Superior temporal gyrus (tissue), 1 donor: ENCODE measurements around the gene OMP.

Source experiments
- DNase-seq: peaks from one replicate; pipeline ENCODE4 v3.0.0-alpha.2; 2016; ENCODE audit errors: extremely low spot score

The OMP gene

DNA sequence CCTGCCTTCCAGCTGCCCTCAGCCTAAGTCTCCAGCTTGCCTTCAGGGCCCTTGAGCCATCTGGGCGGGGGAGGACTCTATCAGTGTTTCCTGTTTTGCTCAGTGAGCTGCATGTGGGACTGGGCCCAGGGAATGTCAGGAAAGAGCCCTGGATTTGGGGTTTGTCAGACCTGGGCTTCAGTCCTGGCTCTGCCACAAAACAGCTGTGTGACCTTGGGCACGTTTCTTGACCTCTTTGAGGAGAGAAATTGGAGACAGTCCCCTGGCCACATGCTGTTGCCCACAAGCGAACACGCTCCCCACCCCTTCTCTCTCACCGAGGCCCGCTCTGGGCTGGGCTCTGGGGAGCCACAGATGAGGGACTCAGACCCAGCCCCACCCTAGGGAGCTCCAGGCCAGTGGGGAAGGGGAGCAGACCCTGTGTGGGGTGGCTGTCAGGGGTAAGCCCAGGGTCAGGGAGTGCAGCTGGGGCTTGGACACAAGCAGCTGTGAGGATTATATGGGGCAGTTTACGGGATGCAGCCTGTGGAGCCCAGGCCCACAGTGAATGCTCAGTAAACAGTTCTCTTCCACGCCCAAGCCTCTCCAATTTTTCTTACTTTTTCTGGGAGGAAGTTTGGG, 37.7 kb downstream of the OMP start:
- DNase-seq, result no peak

GRCh38 chr11:77141034-77141433, 38.4 kb downstream of the OMP start:
- DNase-seq, result no peak

- DNase-seq, result no peak
Measured at GRCh38 chr11:77141475-77141874, 38.8 kb downstream of the OMP start.

DNA sequence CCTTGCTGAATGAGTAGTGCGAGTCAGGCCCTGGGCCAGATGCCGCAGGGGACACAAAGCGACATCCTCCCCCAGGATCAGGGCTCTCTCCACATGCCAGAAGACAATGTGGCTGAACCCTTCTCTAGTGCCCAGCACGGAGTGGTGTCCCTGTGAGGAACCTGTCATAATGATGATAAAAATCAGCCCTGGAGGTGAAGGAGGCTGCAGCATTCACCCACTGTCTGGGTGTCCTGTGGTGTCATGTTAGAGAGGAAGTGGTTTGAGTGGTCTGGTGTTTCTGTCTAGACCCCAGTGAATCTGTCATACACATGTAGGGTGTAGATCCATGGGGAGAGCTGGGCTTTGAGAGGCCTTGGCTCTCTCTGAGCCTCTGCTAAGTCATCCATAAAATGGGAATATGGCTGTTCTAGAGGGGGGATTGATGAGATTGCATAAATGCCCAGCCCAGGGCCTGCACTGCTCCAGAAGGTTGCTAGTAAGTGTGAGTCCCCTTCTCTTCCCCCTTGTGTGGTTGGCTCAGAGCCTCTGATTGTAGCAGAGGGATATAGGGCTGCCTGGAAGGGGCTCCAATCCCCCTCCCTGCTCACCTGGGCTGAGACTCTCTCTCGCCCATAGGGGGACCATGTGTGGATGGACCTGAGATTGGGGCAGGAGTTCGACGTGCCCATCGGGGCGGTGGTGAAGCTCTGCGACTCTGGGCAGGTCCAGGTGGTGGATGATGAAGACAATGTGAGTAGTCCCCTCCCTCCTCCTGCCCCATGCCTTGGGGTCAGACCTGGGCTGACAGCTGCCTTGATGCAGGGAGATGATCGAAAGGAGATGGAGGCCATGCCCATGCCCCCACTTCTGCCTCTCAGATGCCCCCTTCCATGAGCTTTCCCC, 39.7 kb downstream of the OMP start:
- no peak for DNase-seq

DNA sequence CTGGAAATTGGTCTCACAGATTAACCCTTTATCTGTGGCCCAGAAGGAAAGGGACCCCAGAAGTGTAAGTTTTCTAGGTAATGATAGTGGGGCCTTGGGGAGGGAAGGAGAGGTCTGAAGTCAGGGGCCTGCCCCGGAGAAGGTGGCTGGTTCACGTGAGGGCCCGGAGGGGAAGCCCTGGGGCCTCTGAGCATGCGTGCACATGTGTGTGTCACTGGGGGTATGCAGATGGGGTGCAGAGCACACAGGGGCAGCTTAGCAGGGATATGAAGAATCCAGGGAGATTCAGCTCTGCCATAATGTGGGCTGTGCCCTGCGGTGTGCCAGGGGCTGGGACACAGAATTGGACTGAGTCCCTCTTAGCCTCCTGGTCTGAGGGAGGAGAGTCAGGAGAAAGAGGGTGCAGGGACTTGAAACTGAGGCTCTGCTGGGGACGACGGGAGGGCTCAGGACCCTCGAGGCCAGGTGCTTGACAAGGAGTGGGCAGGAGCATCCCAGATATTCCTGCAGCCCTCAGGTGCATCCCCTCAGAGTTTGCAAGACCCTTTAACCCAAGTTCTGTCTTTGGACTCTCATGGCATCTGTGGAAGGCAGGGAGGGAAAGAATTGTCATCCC, 40.9 kb downstream of the OMP start:
- no peak for DNase-seq

DNA sequence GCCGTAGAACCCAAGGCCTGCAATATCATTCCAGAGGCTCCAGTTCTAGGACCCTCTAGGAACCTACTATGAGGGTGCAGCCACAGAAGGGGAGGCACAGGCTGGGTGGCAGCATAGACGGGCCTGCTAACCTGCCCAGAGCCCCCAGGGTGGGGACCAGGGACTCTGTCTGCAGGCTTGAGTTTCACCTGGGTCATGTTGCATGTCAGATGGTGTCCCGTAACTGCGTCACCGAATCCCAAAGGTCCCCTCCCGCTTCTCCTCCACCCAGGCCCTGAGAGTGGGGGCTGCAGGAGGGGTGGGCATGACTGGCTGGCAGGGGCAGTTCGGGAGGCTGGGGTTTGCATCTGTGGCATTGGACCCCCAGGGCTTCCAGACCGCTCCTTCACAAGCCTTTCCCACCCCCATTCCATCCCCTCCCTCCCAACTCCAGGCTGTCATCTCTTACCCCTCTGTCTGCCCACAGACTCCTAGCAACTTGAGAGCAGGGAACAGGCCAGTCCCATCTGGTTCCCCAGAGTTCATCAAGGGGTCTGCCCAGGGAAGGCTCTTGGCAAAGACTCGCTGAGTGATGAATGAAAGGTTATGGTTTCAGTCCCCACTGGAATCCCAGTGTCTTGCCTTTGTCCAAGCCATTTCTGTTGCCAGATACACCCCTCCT, 41.7 kb downstream of the OMP start:
- no peak for DNase-seq

DNA sequence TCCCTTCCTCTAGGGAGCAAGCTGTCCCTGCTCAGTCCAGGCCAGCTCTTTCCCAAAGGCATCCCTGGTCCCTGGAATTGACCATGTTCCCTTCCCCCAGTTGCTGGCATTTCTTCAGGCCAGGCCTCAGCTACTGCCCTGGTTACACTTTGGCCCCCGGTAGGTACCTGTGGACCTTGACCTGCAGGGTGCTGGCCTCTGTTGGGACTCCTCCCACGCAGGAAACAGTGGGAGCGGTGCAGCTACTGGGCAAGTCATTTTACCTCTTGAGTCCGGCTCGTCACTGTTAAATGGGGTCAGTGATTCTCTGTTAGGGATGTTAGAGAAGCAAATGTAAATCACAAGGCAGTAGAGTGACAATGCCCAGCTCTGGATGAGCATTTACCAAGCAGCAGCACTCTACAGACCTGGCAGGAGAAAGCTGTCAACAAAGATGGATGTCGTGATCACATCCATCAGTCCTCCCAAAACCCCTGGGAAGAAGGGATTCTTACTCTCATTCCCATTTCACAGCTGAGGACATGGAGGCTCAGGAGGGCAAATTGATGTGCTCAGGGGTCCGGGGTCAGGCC, 42.3 kb downstream of the OMP start:
- DNase-seq, result no peak

DNA sequence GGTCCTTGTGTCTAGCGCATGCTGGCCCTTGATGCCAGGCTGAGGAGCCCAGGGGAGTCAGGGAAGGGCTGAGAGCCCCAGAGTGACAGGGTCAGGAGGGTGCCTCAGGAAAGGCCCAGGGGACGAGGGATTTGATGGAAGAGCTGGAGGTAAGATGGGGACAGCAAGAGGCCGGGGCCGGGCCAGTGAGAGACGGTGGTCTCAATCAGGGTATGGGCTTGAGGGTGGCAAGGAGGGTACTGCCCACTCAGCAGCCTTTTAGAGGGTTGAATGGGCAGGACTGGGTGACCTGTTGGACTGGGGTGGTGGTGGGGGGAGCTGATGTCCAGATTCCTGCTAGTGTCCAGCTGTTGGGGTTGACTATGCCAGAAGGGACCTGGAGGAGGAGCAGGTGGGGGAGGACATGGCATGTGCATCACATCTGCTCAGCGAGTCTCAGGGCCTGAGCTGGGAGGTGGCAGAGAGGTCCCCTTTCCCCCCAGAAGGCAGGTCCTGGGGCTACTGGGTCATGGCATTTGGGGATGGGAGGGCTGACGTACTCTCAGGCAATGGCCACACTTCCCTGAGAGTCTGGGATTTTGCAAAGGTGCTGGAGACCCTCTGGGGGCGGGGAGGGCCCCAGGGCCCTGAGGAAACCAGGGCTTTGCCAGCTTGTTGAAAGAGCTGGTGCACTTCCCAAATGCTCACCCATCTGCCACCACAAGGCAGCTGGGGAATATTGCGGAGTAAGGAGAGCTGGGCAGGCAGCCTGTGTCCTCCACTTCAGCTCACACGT, 43.8 kb downstream of the OMP start:
- DNase-seq, result no peak

GRCh38 chr11:77147036-77147315, 44.3 kb downstream of the OMP start:
- no peak for DNase-seq

- no peak for DNase-seq
Measured at GRCh38 chr11:77147668-77148321, 45.2 kb downstream of the OMP start.

GRCh38 chr11:77148963-77149715, 46.5 kb downstream of the OMP start:
- no peak for DNase-seq

DNA sequence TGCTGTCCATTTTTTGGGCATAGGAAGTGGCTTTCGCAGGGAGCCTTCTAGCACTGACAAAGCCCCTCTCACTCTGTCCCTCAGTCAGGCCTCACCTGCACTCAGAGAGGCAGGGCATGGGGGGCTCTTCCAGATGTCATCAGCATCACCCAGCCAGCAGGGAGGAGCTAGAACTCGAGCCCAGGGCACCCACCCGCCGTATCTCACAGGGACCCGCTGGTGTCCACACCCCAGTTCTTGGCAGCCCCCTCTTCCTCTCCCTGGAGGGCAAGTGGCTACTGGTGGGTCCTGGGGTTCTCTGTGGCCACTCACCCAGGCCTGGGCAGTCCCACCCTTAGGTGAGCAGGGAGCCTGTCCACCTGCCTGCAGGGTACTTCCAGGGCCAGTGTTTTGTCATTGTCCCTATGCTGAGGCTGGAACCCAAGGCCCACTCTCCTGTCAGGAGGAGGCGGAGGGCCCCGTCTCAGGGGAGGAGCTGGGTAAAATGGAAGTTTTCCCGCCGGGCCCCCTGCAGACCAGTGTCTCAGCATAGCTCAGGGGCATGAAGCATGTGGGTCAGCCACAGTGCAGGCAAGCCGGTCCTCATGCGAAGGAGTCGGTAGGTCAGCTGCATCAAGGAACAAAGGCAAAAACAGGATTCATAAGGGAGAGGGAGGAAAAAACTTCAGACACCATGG, 47.2 kb downstream of the OMP start:
- DNase-seq, result no peak

- no peak for DNase-seq
Measured at GRCh38 chr11:77150836-77151235, 48.2 kb downstream of the OMP start.

DNA sequence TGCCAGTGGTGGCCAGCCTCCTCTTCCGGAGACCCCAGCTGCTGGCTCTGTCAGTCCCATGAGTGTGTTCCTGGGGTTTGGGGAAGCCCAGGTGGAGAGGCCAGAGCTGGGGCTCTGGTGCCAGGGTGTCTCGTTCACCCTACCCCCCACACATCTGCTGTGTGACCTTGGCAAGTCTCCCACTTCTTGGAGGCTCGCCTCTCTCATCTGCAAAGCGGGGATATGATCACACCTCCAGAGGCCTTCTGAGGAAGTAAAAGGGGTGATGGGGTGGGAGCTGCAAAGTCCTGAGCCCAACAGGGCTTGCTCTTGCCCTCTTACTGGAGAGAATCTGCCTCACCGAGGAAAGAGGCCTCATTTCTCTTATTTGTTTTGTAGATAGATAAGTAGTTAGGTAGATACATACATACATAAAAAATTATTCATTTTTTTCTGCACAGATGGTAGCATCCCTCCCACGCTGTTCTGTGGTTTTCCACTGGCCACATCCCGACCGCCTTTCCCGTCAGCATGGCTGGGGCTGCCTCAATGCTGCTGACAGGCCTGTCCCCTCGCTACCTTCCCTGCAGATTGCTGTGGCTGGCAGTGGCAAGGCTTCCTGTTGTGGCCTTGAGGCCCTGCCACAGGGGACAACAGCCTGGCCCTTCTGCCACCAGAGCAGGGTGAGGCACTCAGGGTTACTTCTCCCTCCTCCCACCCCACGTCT, 49.3 kb downstream of the OMP start:
- DNase-seq, result peak; percentile 47

- no peak for DNase-seq
Measured at GRCh38 chr11:77152846-77153245, 50.2 kb downstream of the OMP start.
